Activated naive CD8-positive, alpha-beta T cell treated with anti-CD3 and anti-CD28 coated beads, Interleukin-2, amount 10 ng/mL, durations not matched to agents 7 days and 5 days (primary cell): ENCODE measurements around the gene MUS81. TPM values are rescaled to one million over a fixed set of nuclear protein-coding genes. Genes with fewer than 3 reads are reported as not detected.

Experiments used
- ATAC-seq: fragments of 150-1000 bp; cut with Tn5 transposase; one replicate; pipeline ENCODE4 v1.10.0; 2021; ENCODE audit warnings: low read depth, moderate library complexity
- POLR2A ChIA-PET: fragments of 350-600 bp; sonication (Branson Sonifier 250); formaldehyde crosslinking; loops from one replicate; lab custom pipeline; 2021; ENCODE audit warnings: antibody characterized with exemption; lab: Charles Lee
- DNase-seq: peaks from one replicate; pipeline ENCODE4 v3.0.0; 2021
- H3K27ac Mint-ChIP-seq: one replicate; pipeline ENCODE4 v1.8.0; 2022; ENCODE audit warnings: mild to moderate bottlenecking, mixed read lengths
- H3K27me3 Mint-ChIP-seq: one replicate; pipeline ENCODE4 v1.8.0; 2022; ENCODE audit warnings: mild to moderate bottlenecking, moderate library complexity, mixed read lengths
- H3K36me3 Mint-ChIP-seq: one replicate; pipeline ENCODE4 v1.8.0; 2021; ENCODE audit warnings: mild to moderate bottlenecking, mixed read lengths
- H3K4me1 Mint-ChIP-seq: one replicate; pipeline ENCODE4 v1.8.0; 2021; ENCODE audit warnings: mixed read lengths
- H3K4me3 Mint-ChIP-seq: one replicate; pipeline ENCODE4 v1.8.0; 2022; ENCODE audit warnings: mild to moderate bottlenecking, moderate library complexity, mixed read lengths
- H3K9me3 Mint-ChIP-seq: one replicate; pipeline ENCODE4 v1.8.0; 2021; ENCODE audit warnings: mixed read lengths
- total RNA-seq, 2 experiments: library from RNA; stranded (reverse); gene quantifications; one replicate each; pipeline ENCODE4 v1.2.3, GENCODE V29; 2021

MUS81 gene
- total RNA-seq, 2 experiments from 2014 or later, result 102 to 110 TPM

GRCh38 chr11:65866509-65867283, 6.5 kb downstream of the MUS81 start:
- peaks cover 29% of the 10 kb centered on the region for H3K4me1 Mint-ChIP-seq
- no peak for DNase-seq
- H3K27ac Mint-ChIP-seq, result no peak overlapping the region
- H3K36me3 Mint-ChIP-seq, result peaks cover 17% of the 10 kb centered on the region
- H3K9me3 Mint-ChIP-seq, result no peaks in the 10 kb centered on the region
- H3K27me3 Mint-ChIP-seq, result no peaks in the 10 kb centered on the region
- POLR2A ChIA-PET, result interaction anchor here (1.6 to 2.5 kb wide), 2 partner anchors 9 to 18 kb away, joined by 7 to 8 read pairs; partner anchors contain the start of gene CFL1
- no peak overlapping the region for H3K4me3 Mint-ChIP-seq
- ATAC-seq, result no peak

GRCh38 chr11:65867284-65868071, 7.2 kb downstream of the MUS81 start:
- peaks cover 25% of the 10 kb centered on the region for H3K4me1 Mint-ChIP-seq
- ATAC-seq (no peak), DNase-seq (no peak)
- no peak overlapping the region for H3K4me3 Mint-ChIP-seq
- no peaks in the 10 kb centered on the region for H3K9me3 Mint-ChIP-seq
- no peak overlapping the region for H3K27ac Mint-ChIP-seq
- POLR2A ChIA-PET, result interaction anchor here (2.5 to 7.5 kb wide), 4 partner anchors 7 to 17 kb away, joined by 7 to 176 read pairs (median 16); partner anchors contain the start of genes CFL1, CTSW and MUS81
- H3K36me3 Mint-ChIP-seq, result peaks cover 16% of the 10 kb centered on the region
- no peaks in the 10 kb centered on the region for H3K27me3 Mint-ChIP-seq

GRCh38 chr11:65868076-65868667, 7.9 kb downstream of the MUS81 start:
- Mint-ChIP-seq H3K4me1 (peaks cover 23% of the 10 kb centered on the region), H3K4me3 (no peak overlapping the region), H3K36me3 (peaks cover 10% of the 10 kb centered on the region), H3K27me3 (no peaks in the 10 kb centered on the region), H3K9me3 (no peaks in the 10 kb centered on the region), H3K27ac (no peak overlapping the region)
- POLR2A ChIA-PET, result interaction anchor here (1.6 to 7.5 kb wide), 7 partner anchors 7 to 230 kb away, joined by 4 to 176 read pairs (median 8); partner anchors contain the start of genes CCDC85B, CFL1, CTSW and FIBP
- DNase-seq (no peak), ATAC-seq (no peak)

GRCh38 chr11:65868907-65869306, 8.7 kb downstream of the MUS81 start:
- no peak overlapping the region for H3K4me3 Mint-ChIP-seq
- POLR2A ChIA-PET, result interaction anchor here (1.6 to 7.5 kb wide), 7 partner anchors 8 to 230 kb away, joined by 4 to 176 read pairs (median 8); partner anchors contain the start of genes CCDC85B, CFL1, CTSW and FIBP
- ATAC-seq, result no peak
- DNase-seq, result no peak
- no peaks in the 10 kb centered on the region for H3K27me3 Mint-ChIP-seq
- H3K36me3 Mint-ChIP-seq, result peaks cover 10% of the 10 kb centered on the region
- no peak overlapping the region for H3K27ac Mint-ChIP-seq
- peaks cover 22% of the 10 kb centered on the region for H3K4me1 Mint-ChIP-seq
- no peaks in the 10 kb centered on the region for H3K9me3 Mint-ChIP-seq

- Mint-ChIP-seq H3K9me3 (no peaks in the 10 kb centered on the region), H3K27ac (peak overlapping the region; percentile 36), H3K4me3 (no peak overlapping the region), H3K36me3 (peaks cover 8% of the 10 kb centered on the region), H3K27me3 (no peaks in the 10 kb centered on the region), H3K4me1 (peaks cover 25% of the 10 kb centered on the region)
- POLR2A ChIA-PET, result interaction anchor here (0.6 to 7.5 kb wide), 9 partner anchors 9 to 231 kb away, joined by 3 to 176 read pairs (median 8); partner anchors contain the start of genes CCDC85B, CFL1, CTSW and FIBP
- ATAC-seq, result no peak
- no peak for DNase-seq
Observed at GRCh38 chr11:65869643-65870306, 9.5 kb downstream of the MUS81 start.

GRCh38 chr11:65870307-65870658, 10.1 kb downstream of the MUS81 start:
- Mint-ChIP-seq H3K4me1 (peaks cover 21% of the 10 kb centered on the region), H3K27ac (peak overlapping the region; percentile 36), H3K9me3 (no peaks in the 10 kb centered on the region), H3K36me3 (peaks cover 5% of the 10 kb centered on the region), H3K27me3 (no peaks in the 10 kb centered on the region), H3K4me3 (peak overlapping the region; percentile 25)
- no peak for DNase-seq
- POLR2A ChIA-PET, result interaction anchor here (2.1 to 7.5 kb wide), 6 partner anchors 9 to 232 kb away, joined by 7 to 176 read pairs (median 20); partner anchors contain the start of genes CCDC85B, CFL1, CTSW and FIBP
- ATAC-seq, result no peak

GRCh38 chr11:65870706-65871681, 10.8 kb downstream of the MUS81 start:
- peaks cover 5% of the 10 kb centered on the region for H3K36me3 Mint-ChIP-seq
- POLR2A ChIA-PET, result interaction anchor here (0.6 to 7.5 kb wide), 12 partner anchors 9 to 232 kb away, joined by 3 to 176 read pairs (median 5); partner anchors contain the start of genes CCDC85B, CFL1, CTSW and FIBP
- H3K27me3 Mint-ChIP-seq, result no peaks in the 10 kb centered on the region
- peak overlapping the region; percentile 25 for H3K4me3 Mint-ChIP-seq
- no peak for DNase-seq
- H3K9me3 Mint-ChIP-seq, result no peaks in the 10 kb centered on the region
- no peak for ATAC-seq
- peaks cover 21% of the 10 kb centered on the region for H3K4me1 Mint-ChIP-seq
- no peak overlapping the region for H3K27ac Mint-ChIP-seq

GRCh38 chr11:65871811-65872548, 11.7 kb downstream of the MUS81 start:
- no peak for ATAC-seq
- H3K9me3 Mint-ChIP-seq, result no peaks in the 10 kb centered on the region
- peak overlapping the region; percentile 40 for H3K27ac Mint-ChIP-seq
- H3K4me1 Mint-ChIP-seq, result peaks cover 23% of the 10 kb centered on the region
- POLR2A ChIA-PET, result interaction anchor here (0.8 to 7.5 kb wide), 8 partner anchors 10 to 56 kb away, joined by 3 to 176 read pairs (median 9); partner anchors contain the start of genes CCDC85B, CFL1, FIBP and MUS81
- H3K27me3 Mint-ChIP-seq, result no peaks in the 10 kb centered on the region
- DNase-seq, result no peak
- peak overlapping the region; percentile 19 for H3K4me3 Mint-ChIP-seq
- H3K36me3 Mint-ChIP-seq, result peaks cover 5% of the 10 kb centered on the region

- POLR2A ChIA-PET, result interaction anchor here (1.5 to 7.5 kb wide), 6 partner anchors 12 to 23 kb away, joined by 3 to 176 read pairs (median 22); partner anchors contain the start of genes CCDC85B, CFL1, FIBP and MUS81
- DNase-seq, result no peak
- Mint-ChIP-seq H3K36me3 (peaks cover 2% of the 10 kb centered on the region), H3K9me3 (no peaks in the 10 kb centered on the region), H3K27me3 (no peaks in the 10 kb centered on the region), H3K4me1 (peaks cover 28% of the 10 kb centered on the region), H3K27ac (peak within 1 kb of the TSS; percentile 77), H3K4me3 (peak within 1 kb of the TSS; percentile 77)
- ATAC-seq, result no peak
Observed at GRCh38 chr11:65872586-65873317, 12.5 kb downstream of the MUS81 start, which contains the start of gene EFEMP2. Gene EFEMP2 (minus strand): TSS chr11:65872800. CDS start chr11:65872354, 446 bp downstream.
